GM12878 (cell line): ENCODE measurements around the gene AFMID. TPM values are rescaled to one million over a fixed set of nuclear protein-coding genes. Genes with fewer than 3 reads are reported as not detected.
A peak's percentile ranks its signal among the peaks of the same experiment; 100 is the strongest.

Experiments used
- ATF2 ChIP-seq: IDR thresholded peaks from 2 replicates; pipeline ENCODE4 v1.6.1; 2012; ENCODE audit warnings: low read length, inconsistent platforms
- EGR1 ChIP-seq, 2 experiments: IDR thresholded peaks; 1 replicate in 1 of 2; 2 replicates in 1 of 2; pipeline ENCODE4 v1.6.1; 2011 to 2012; ENCODE audit warnings: low read depth in 2 of 2, low read length in 2 of 2, borderline replicate concordance in 1 of 2, mild to moderate bottlenecking in 1 of 2, moderate library complexity in 1 of 2
- HDGF ChIP-seq: fragments of 450-650 bp; IDR thresholded peaks from 2 replicates; pipeline ENCODE4 v1.6.1; 2016; ENCODE audit warnings: antibody characterized with exemption
- MTA2 ChIP-seq: fragments of 450-650 bp; IDR thresholded peaks from 2 replicates; pipeline ENCODE4 v1.6.1; 2016; ENCODE audit warnings: low read depth, mild to moderate bottlenecking, moderate library complexity
- NFIC ChIP-seq: IDR thresholded peaks from 2 replicates; pipeline ENCODE4 v1.6.1; 2012; ENCODE audit warnings: low read depth, mild to moderate bottlenecking, inconsistent platforms, low read length, moderate library complexity
- NFYB ChIP-seq: IDR thresholded peaks from 2 replicates; pipeline ENCODE4 v1.6.1; 2011; ENCODE audit warnings: low read depth, mild to moderate bottlenecking, low read length, improper control_type of control experiment, moderate library complexity; ENCODE audit not compliant: insufficient read depth
- NR2F1 ChIP-seq: fragments of 450-650 bp; conservative IDR thresholded peaks from 2 replicates; pipeline ENCODE4 v1.6.1; 2017; ENCODE audit warnings: mild to moderate bottlenecking
- PAX5 ChIP-seq: IDR thresholded peaks from 2 replicates; pipeline ENCODE4 v1.6.1; 2011; ENCODE audit warnings: low read depth, low read length, borderline replicate concordance
- PAX8 ChIP-seq: fragments of 450-650 bp; IDR thresholded peaks from 2 replicates; pipeline ENCODE4 v1.6.1; 2017; ENCODE audit warnings: mild to moderate bottlenecking, moderate library complexity
- POLR2AphosphoS2 ChIP-seq: IDR thresholded peaks from 2 replicates; pipeline ENCODE4 v1.6.1; 2011; ENCODE audit warnings: low read depth, mild to moderate bottlenecking, low read length, improper control_type of control experiment, moderate library complexity
- RAD51 ChIP-seq: fragments of 450-650 bp; IDR thresholded peaks from 2 replicates; pipeline ENCODE4 v1.6.1; 2016; ENCODE audit warnings: moderate library complexity, mild to moderate bottlenecking, inconsistent platforms
- RBBP5 ChIP-seq: fragments of 200-600 bp; sonication (generic); conservative IDR thresholded peaks from 2 replicates; pipeline ENCODE4 v1.6.1; 2016
- RFX5 ChIP-seq: IDR thresholded peaks from 2 replicates; pipeline ENCODE4 v1.6.1; 2011; ENCODE audit warnings: low read depth, low read length, improper control_type of control experiment
- SMAD1 ChIP-seq: fragments of 450-650 bp; IDR thresholded peaks from 2 replicates; pipeline ENCODE4 v1.6.1; 2018; ENCODE audit warnings: mild to moderate bottlenecking, low read depth; ENCODE audit not compliant: partially characterized antibody
- SP1 ChIP-seq: IDR thresholded peaks from one replicate; pipeline ENCODE4 v1.6.1; 2011; ENCODE audit warnings: low read depth, low read length
- SUPT20H ChIP-seq: IDR thresholded peaks from 2 replicates; pipeline ENCODE4 v1.6.1; 2011; ENCODE audit warnings: low read depth, mild to moderate bottlenecking, low read length, moderate library complexity, borderline replicate concordance; ENCODE audit not compliant: control insufficient read depth
- TCF12 ChIP-seq: IDR thresholded peaks from 2 replicates; pipeline ENCODE4 v1.6.1; 2011; ENCODE audit warnings: low read depth, mild to moderate bottlenecking, low read length
- TCF3 ChIP-seq: IDR thresholded peaks from 2 replicates; pipeline ENCODE4 v1.6.1; 2012; ENCODE audit warnings: low read depth, mild to moderate bottlenecking, low read length, borderline replicate concordance; ENCODE audit not compliant: insufficient read depth
- ZNF207 ChIP-seq: fragments of 450-650 bp; IDR thresholded peaks from 2 replicates; pipeline ENCODE4 v1.6.1; 2014; ENCODE audit warnings: antibody characterized with exemption, mild to moderate bottlenecking, borderline replicate concordance
- ZNF24 ChIP-seq: fragments of 450-650 bp; IDR thresholded peaks from 2 replicates; pipeline ENCODE4 v1.6.1; 2017; ENCODE audit warnings: antibody characterized with exemption, mild to moderate bottlenecking
- polyA plus RNA-seq, 11 experiments: library from polyadenylated mRNA; depleted of rRNA in 4 of 11; unstranded in 6 of 11; stranded (reverse) in 5 of 11; fragments of >200 nt; fragmentation: Nextera tagmentation in 4 of 11; fragmentation: Illumina TruSeq in 1 of 11; extraction: Ambion mirVana in 4 of 11; extraction: Trizol in 1 of 11; gene quantifications; 1 replicate in 1 of 11; 2 replicates in 10 of 11; pipeline versions ENCODE4 v1.2.1 to v1.2.3, GENCODE V29; 2011 to 2016; ENCODE audit warnings: inconsistent platforms in 2 of 11, missing spikeins in 2 of 11, low read depth in 1 of 11
- total RNA-seq, 4 experiments: library from RNA; depleted of rRNA in 3 of 4; stranded (reverse); fragments of >200 nt in 3 of 4; fragmentation: Illumina TruSeq in 1 of 4; extraction: Trizol in 1 of 4; gene quantifications; 2 replicates each; pipeline versions ENCODE4 v1.2.1 to v1.2.3, GENCODE V29; 2013 to 2021
- TF ChIP-seq, protein P1 (sequence below): fragments of 450-650 bp; formaldehyde crosslinking; IDR thresholded peaks from 2 replicates; pipeline ENCODE4 v1.5.0; 2022; ENCODE audit warnings: mild to moderate bottlenecking, missing genetic modification characterization
- TF ChIP-seq, protein P2 (sequence below): fragments of 450-650 bp; IDR thresholded peaks from 2 replicates; pipeline ENCODE4 v1.6.1; 2017; ENCODE audit warnings: mild to moderate bottlenecking, moderate library complexity

AFMID gene
- total and polyA plus RNA-seq, 10 of the 15 experiments (the other 5 are each of a cell fraction or from before 2014, with no cell fraction given) = 36.1 to 98.8 (median 51.6) TPM

GRCh38 chr17:78250891-78251772 lies 64.0 kb downstream of the AFMID start (continued):
- TF ChIP-seq TCF12 (peak; percentile 86), PAX5 (0 out of 2 replicates have a peak, but pooled peaks have one; percentile 25), NR2F1 (peak; percentile 41), SUPT20H (no peak), NFIC (no peak), ZNF24 (no peak), RAD51 (no peak), NFYB (no peak), TCF3 (peak; percentile 93), SP1 (peak; percentile 34), HDGF (0 out of 2 replicates have a peak, but pooled peaks have one; percentile 52), ATF2 (no peak), PAX8 (no peak), POLR2AphosphoS2 (no peak), RFX5 (no peak; the same call in 1 of the 2 replicates), MTA2 (no peak), ZNF207 (0 out of 2 replicates have a peak, but pooled peaks have one; percentile 51), EGR1 (IDR thresholded peaks at IDR 0.05; ENCODE audit: borderline replicate concordance in 1 of 2, low read depth in 2 of 2, low read length in 2 of 2) (no peak), RBBP5 (no peak), SMAD1 (no peak)
- TF ChIP-seq, protein P1, sequence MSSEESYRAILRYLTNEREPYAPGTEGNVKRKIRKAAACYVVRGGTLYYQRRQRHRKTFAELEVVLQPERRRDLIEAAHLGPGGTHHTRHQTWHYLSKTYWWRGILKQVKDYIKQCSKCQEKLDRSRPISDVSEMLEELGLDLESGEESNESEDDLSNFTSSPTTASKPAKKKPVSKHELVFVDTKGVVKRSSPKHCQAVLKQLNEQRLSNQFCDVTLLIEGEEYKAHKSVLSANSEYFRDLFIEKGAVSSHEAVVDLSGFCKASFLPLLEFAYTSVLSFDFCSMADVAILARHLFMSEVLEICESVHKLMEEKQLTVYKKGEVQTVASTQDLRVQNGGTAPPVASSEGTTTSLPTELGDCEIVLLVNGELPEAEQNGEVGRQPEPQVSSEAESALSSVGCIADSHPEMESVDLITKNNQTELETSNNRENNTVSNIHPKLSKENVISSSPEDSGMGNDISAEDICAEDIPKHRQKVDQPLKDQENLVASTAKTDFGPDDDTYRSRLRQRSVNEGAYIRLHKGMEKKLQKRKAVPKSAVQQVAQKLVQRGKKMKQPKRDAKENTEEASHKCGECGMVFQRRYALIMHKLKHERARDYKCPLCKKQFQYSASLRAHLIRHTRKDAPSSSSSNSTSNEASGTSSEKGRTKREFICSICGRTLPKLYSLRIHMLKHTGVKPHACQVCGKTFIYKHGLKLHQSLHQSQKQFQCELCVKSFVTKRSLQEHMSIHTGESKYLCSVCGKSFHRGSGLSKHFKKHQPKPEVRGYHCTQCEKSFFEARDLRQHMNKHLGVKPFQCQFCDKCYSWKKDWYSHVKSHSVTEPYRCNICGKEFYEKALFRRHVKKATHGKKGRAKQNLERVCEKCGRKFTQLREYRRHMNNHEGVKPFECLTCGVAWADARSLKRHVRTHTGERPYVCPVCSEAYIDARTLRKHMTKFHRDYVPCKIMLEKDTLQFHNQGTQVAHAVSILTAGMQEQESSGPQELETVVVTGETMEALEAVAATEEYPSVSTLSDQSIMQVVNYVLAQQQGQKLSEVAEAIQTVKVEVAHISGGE (CRISPR knock-in tag) = no peak
- TF ChIP-seq, protein P2, sequence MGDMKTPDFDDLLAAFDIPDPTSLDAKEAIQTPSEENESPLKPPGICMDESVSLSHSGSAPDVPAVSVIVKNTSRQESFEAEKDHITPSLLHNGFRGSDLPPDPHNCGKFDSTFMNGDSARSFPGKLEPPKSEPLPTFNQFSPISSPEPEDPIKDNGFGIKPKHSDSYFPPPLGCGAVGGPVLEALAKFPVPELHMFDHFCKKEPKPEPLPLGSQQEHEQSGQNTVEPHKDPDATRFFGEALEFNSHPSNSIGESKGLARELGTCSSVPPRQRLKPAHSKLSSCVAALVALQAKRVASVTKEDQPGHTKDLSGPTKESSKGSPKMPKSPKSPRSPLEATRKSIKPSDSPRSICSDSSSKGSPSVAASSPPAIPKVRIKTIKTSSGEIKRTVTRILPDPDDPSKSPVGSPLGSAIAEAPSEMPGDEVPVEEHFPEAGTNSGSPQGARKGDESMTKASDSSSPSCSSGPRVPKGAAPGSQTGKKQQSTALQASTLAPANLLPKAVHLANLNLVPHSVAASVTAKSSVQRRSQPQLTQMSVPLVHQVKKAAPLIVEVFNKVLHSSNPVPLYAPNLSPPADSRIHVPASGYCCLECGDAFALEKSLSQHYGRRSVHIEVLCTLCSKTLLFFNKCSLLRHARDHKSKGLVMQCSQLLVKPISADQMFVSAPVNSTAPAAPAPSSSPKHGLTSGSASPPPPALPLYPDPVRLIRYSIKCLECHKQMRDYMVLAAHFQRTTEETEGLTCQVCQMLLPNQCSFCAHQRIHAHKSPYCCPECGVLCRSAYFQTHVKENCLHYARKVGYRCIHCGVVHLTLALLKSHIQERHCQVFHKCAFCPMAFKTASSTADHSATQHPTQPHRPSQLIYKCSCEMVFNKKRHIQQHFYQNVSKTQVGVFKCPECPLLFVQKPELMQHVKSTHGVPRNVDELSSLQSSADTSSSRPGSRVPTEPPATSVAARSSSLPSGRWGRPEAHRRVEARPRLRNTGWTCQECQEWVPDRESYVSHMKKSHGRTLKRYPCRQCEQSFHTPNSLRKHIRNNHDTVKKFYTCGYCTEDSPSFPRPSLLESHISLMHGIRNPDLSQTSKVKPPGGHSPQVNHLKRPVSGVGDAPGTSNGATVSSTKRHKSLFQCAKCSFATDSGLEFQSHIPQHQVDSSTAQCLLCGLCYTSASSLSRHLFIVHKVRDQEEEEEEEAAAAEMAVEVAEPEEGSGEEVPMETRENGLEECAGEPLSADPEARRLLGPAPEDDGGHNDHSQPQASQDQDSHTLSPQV = peak; percentile 93
